Endothelial cell of umbilical vein (primary cell): ENCODE results near the gene GABPB2.

Experiments
- CTCF ChIP-seq, 2 donors: IDR thresholded peaks; 1 replicate in 1 of 2; 2 replicates in 1 of 2; pipeline ENCODE4 v1.5.1; 2011; ENCODE audit warnings: low read length in 2 of 2, mild to moderate bottlenecking in 2 of 2, moderate library complexity in 2 of 2, control low read depth in 1 of 2, inconsistent platforms in 1 of 2, low read depth in 1 of 2; ENCODE audit not compliant: insufficient read depth in 1 of 2; ENCODE audit errors: extremely low read depth in 1 of 2
- MYC ChIP-seq: IDR thresholded peaks from one replicate; pipeline ENCODE4 v1.6.1; 2011; ENCODE audit warnings: mild to moderate bottlenecking, low read depth, low read length

GRCh38 chr1:151143986-151144385 is 73.4 kb downstream of the GABPB2 start:
- TF ChIP-seq MYC (no peak), CTCF (IDR thresholded peaks at IDR 0.05; ENCODE audit: extremely low read depth in 1 of 2, insufficient read depth in 1 of 2, low read depth in 1 of 2, low read length in 2 of 2) (no peak)
